ENCODE results near the gene ZBTB2.
"Not testable (repeated sequence)": the region's sequence is repeated elsewhere in the genome, so short reads cannot be mapped to it uniquely, and the experiment has no call there.

Gene ZBTB2

GRCh38 chr6:151325075-151326050, 66.0 kb downstream of the ZBTB2 start:
- no peak for FAIRE-seq

- no peak for FAIRE-seq
Measured at GRCh38 chr6:151324488-151324825, 66.9 kb downstream of the ZBTB2 start.

- no peak for FAIRE-seq
Measured at GRCh38 chr6:151323791-151324487, 67.4 kb downstream of the ZBTB2 start.

- FAIRE-seq: no peak
Measured at GRCh38 chr6:151322570-151322969, 68.8 kb downstream of the ZBTB2 start.

- no peak for FAIRE-seq
Measured at GRCh38 chr6:151321438-151321837, 69.9 kb downstream of the ZBTB2 start.

- no peak for FAIRE-seq
Measured at GRCh38 chr6:151320140-151320539, 71.2 kb downstream of the ZBTB2 start.

GRCh38 chr6:151317995-151318365, 73.4 kb downstream of the ZBTB2 start:
- no peak for FAIRE-seq

- FAIRE-seq: no peak
Measured at GRCh38 chr6:151317103-151317994, 74.0 kb downstream of the ZBTB2 start.

GRCh38 chr6:151315661-151316060, 75.7 kb downstream of the ZBTB2 start:
- not testable (repeated sequence) for FAIRE-seq

Measured in TTC549 (cell line).